NT2/D1 (cell line): Measurements from ENCODE around the gene RIMKLB.

Source experiments
- YY1 ChIP-seq: IDR thresholded peaks from 2 replicates; pipeline ENCODE4 v1.6.1; 2011; ENCODE audit not compliant: insufficient read length, insufficient read depth
- ZNF274 ChIP-seq: IDR thresholded peaks from 2 replicates; pipeline ENCODE4 v1.6.1; 2011; ENCODE audit warnings: mild to moderate bottlenecking, low read depth, low read length

DNA sequence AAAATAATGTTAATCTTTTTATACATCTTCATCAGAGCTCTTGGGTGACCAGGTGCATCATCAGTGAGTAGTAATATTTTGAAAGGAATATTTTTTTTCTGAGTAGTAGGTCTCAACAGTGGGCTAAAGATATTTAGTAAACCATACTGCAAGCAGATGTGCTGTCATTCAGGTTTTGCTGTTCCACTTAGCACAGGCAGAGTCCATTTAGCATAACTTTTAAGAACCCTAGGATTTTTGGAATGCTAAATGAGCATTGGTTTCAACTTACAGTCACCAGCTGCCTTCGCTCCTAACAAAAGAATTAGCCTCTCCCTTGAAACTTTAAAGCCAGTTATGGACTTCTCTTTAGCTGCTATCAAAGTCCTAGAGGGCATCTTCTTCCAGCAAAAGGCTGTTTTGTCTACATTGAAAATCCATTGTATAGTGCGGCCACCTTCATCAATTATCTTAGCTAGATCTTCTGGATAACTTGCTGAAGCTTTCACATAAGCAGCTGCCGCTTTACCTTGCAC lies 24.6 kb downstream of the RIMKLB start:
- TF ChIP-seq YY1 = no peak
- no peak for TF ChIP-seq ZNF274
